ENCODE data around the gene LIFR. TPM values are rescaled to one million over a fixed set of nuclear protein-coding genes. Genes with fewer than 3 reads are reported as not detected.

Gene LIFR
- total RNA-seq, 4 donors from 2014 or later: 18.7 to 71.4 (median 31.3) TPM

DNA sequence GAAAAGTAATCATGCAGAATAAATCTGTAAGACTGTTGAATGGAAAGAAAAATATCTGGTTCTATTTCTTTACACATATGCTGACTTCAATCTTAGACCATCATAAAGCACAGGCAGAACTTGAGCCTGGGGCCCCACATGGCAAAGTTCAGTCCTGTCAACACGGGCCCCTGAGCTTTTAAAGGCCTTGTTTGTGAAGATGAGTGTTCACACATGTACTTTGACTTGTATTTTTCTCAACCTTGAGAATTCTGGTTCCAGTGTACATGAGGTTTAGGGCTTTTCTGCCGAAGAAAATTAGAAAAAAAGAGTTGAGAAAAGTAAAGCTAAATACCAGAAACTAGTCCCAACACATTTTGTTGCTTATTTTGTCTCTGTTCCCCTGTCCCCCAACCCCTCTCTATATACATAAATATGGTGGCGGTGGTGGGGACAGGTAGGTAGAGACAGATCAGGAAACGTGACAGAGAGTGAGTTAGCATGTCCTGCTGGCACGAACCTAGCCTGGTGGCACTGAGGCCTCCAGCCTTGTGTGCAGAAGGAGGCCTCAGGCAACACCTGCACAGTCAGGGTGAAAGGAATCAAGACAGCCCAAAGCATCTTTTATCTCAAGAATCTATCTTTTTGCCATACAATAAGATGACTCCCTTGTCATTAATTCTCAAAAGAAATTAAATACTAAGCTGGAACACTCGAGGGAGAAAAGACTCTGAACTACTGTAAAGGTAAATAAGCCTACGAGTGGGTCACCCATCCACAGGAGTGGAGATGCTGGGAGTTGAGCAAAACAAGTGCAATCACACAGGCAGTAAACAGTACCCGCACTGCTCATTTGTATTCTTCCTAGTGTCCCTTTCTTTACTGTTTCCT is 22.9 kb downstream of the LIFR start:
- WGBS: 74% methylated on average over 8 of the region's 8 CpGs
- Histone ChIP-seq H3K27me3 (no peaks in the 10 kb centered on the region), H3K4me1 (peaks cover 5% of the 10 kb centered on the region), H3K36me3 (no peaks in the 10 kb centered on the region), H3K4me3 (no peak overlapping the region), H3K9me3 (no peaks in the 10 kb centered on the region), H3K27ac (no peak overlapping the region)
- DNase-seq (ENCODE audit: low spot score in 2 of 2): no peak
- TF ChIP-seq EP300 (IDR thresholded peaks at IDR 0.05): no peak

DNA sequence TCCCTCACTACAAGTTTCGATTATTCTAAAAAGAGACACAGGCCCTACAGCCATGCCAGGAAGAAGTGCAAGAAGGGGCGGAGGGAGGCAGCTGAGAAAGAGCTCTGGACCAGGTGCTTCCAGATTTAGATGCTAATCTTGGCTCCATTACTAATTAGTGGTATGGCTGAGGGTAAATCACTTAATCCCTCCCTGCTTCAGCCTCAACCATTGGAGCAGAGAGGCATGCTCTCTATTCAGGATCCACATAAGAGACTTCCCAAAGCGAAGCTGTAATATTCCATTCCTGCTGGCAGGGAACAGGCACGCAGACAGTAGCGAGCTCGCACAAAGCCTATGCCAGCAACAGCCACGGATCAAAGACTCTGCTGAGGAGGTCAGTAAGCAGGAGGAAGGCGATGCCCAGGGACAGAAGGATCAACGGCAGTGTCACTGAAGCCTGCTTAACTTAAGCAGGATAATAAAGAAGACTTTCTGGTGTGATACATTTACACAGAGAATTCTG is 24.2 kb downstream of the LIFR start:
- Histone ChIP-seq H3K9me3 (no peaks in the 10 kb centered on the region), H3K4me1 (peaks cover 5% of the 10 kb centered on the region), H3K36me3 (peaks cover 9% of the 10 kb centered on the region), H3K4me3 (no peak overlapping the region), H3K27me3 (no peaks in the 10 kb centered on the region), H3K27ac (no peak overlapping the region)
- 83% methylated on average over 9 of the region's 9 CpGs for whole genome bisulfite sequencing
- no peak for TF ChIP-seq POLR2AphosphoS5 (IDR thresholded peaks at IDR 0.05)
- TF ChIP-seq, protein P1, sequence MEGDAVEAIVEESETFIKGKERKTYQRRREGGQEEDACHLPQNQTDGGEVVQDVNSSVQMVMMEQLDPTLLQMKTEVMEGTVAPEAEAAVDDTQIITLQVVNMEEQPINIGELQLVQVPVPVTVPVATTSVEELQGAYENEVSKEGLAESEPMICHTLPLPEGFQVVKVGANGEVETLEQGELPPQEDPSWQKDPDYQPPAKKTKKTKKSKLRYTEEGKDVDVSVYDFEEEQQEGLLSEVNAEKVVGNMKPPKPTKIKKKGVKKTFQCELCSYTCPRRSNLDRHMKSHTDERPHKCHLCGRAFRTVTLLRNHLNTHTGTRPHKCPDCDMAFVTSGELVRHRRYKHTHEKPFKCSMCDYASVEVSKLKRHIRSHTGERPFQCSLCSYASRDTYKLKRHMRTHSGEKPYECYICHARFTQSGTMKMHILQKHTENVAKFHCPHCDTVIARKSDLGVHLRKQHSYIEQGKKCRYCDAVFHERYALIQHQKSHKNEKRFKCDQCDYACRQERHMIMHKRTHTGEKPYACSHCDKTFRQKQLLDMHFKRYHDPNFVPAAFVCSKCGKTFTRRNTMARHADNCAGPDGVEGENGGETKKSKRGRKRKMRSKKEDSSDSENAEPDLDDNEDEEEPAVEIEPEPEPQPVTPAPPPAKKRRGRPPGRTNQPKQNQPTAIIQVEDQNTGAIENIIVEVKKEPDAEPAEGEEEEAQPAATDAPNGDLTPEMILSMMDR (IDR thresholded peaks at IDR 0.05): no peak
- TF ChIP-seq POLR2A (IDR thresholded peaks at IDR 0.05): no peak
- TF ChIP-seq EP300 (IDR thresholded peaks at IDR 0.05): no peak
- no peak for DNase-seq (ENCODE audit: low spot score in 2 of 2)

DNA sequence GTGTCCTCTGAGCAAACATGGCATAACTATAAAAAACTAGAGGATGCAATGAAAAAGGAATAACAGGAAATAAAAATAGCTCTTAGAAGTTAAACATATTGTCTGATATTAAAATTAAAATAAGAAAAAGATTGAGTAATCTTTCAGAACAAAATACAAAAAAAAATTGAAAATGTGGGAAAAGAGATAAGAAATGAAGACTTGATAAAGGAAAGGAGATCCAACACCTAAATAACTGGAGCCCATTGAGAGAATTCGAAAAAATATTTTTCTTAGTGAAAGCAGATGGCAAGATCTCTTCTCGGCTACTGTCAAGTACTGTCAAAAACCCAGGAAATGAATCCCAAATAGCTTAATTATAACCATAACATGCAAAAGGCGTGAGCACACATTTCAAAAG is 24.9 kb downstream of the LIFR start:
- TF ChIP-seq POLR2AphosphoS5 (IDR thresholded peaks at IDR 0.05) (no peak), POLR2A (IDR thresholded peaks at IDR 0.05) (no peak), EP300 (IDR thresholded peaks at IDR 0.05) (no peak)
- TF ChIP-seq, protein P1 (IDR thresholded peaks at IDR 0.05): no peak
- Histone ChIP-seq H3K9me3 (no peaks in the 10 kb centered on the region), H3K4me1 (peaks cover 5% of the 10 kb centered on the region), H3K4me3 (no peak overlapping the region), H3K27ac (no peak overlapping the region), H3K36me3 (peaks cover 16% of the 10 kb centered on the region), H3K27me3 (no peaks in the 10 kb centered on the region)
- WGBS: 76% methylated on average over 3 of the region's 3 CpGs
- no peak for DNase-seq (ENCODE audit: low spot score in 2 of 2)

DNA sequence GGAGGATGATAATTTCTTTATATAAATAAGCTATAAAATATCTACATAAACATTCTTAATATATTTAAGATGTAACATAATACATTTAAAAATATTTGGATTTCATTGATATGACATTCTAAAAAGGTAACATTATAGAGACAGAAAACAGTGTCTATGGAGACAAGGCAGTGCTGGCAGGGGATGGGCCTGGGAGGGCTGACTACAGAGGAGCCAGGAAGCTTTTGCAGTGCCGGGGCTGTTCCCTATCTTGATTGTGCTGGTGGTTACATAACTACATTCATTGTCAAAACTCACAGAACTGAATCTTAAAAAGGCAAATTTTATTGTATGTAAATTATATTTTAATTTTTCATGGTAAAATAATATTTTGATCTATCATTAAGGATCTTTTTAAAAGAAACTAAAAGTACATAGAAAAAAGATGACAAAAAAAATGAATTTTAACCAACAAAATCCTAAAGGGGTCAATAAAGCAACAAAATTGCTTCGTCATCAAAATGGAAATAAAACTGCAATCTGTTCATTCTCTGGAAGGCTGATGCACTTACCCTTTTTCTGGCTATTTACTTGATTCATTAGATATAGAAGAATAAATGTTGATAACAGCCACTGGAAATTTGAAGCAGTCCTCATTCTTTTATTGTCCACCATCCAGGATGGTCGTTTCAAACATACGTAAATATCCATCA is 26.3 kb downstream of the LIFR start:
- Histone ChIP-seq H3K4me3 (no peak overlapping the region), H3K4me1 (no peaks in the 10 kb centered on the region), H3K9me3 (no peaks in the 10 kb centered on the region), H3K27ac (no peak overlapping the region), H3K36me3 (peaks cover 17% of the 10 kb centered on the region), H3K27me3 (no peaks in the 10 kb centered on the region)
- TF ChIP-seq POLR2A (IDR thresholded peaks at IDR 0.05) (no peak), POLR2AphosphoS5 (IDR thresholded peaks at IDR 0.05) (no peak), EP300 (IDR thresholded peaks at IDR 0.05) (no peak)
- TF ChIP-seq, protein P1 (IDR thresholded peaks at IDR 0.05): no peak
- DNase-seq (ENCODE audit: low spot score in 2 of 2): no peak
- 80% methylated on average over 4 of the region's 4 CpGs for WGBS

DNA sequence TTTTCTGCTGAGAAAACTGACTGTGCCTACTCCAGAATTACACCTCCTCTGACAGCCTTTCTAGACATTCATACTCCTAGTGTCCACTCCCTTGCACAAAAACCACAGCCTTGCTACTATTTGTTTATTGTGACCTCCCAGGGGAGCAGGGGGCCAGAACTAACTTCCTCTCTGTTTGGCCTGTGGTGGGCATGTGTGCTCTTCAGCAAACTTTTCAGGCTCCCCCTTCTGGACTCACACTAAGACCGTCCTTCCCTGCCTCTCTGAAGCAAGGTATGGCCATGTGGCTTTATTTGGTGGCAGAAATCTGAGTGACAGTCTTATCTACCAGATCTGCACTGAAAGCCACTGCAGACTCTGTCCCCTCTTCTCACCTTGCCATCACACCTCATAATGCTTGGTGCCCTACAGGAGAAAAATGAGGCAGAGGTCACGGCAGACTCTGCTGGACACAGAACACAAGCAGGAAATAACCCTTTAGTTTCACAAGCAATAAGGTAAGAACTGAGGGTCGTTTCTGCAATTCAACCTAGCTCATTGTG is 28.2 kb downstream of the LIFR start:
- TF ChIP-seq EP300 (IDR thresholded peaks at IDR 0.05) (no peak), POLR2A (IDR thresholded peaks at IDR 0.05) (no peak), POLR2AphosphoS5 (IDR thresholded peaks at IDR 0.05) (no peak)
- TF ChIP-seq, protein P1 (IDR thresholded peaks at IDR 0.05): no peak
- WGBS: 71% methylated on average over 3 of the region's 3 CpGs

More for the DNA sequence above, 28.2 kb downstream of the LIFR start:
- Histone ChIP-seq H3K27me3 (no peaks in the 10 kb centered on the region), H3K9me3 (no peaks in the 10 kb centered on the region), H3K27ac (no peak overlapping the region), H3K4me1 (no peaks in the 10 kb centered on the region), H3K36me3 (peaks cover 24% of the 10 kb centered on the region), H3K4me3 (no peak overlapping the region)
- no peak for DNase-seq (ENCODE audit: low spot score in 2 of 2)

Data from suprapubic skin (tissue), 4 donors.